ENCODE results near the gene TAMALIN. TPM values are rescaled to one million over a fixed set of nuclear protein-coding genes. Genes with fewer than 3 reads are reported as not detected.

Gene TAMALIN
- total RNA-seq, 4 donors from 2014 or later, result 9.8 to 20.8 (median 14.5) TPM

- TF ChIP-seq, protein P1, sequence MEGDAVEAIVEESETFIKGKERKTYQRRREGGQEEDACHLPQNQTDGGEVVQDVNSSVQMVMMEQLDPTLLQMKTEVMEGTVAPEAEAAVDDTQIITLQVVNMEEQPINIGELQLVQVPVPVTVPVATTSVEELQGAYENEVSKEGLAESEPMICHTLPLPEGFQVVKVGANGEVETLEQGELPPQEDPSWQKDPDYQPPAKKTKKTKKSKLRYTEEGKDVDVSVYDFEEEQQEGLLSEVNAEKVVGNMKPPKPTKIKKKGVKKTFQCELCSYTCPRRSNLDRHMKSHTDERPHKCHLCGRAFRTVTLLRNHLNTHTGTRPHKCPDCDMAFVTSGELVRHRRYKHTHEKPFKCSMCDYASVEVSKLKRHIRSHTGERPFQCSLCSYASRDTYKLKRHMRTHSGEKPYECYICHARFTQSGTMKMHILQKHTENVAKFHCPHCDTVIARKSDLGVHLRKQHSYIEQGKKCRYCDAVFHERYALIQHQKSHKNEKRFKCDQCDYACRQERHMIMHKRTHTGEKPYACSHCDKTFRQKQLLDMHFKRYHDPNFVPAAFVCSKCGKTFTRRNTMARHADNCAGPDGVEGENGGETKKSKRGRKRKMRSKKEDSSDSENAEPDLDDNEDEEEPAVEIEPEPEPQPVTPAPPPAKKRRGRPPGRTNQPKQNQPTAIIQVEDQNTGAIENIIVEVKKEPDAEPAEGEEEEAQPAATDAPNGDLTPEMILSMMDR (IDR thresholded peaks at IDR 0.05), result no peak
- no peak for TF ChIP-seq POLR2A (IDR thresholded peaks at IDR 0.05)
- 57 to 81% methylated on average over 1 to 4 of the region's 6 CpGs for WGBS, 2 donors
- intact Hi-C loops (cut with DNase I), result no loop called here
- DNase-seq, result no peak
- Histone ChIP-seq H3K27ac (peak overlapping the region in 2 of 3 donors; percentile 56), H3K4me3 (replicated peaks in 1 of 3) (no peak overlapping the region), H3K36me3 (peaks cover 20 to 22% of the 10 kb centered on the region in 2 donors), H3K9me3 (no peaks in the 10 kb centered on the region), H3K4me1 (peaks cover 0 to 4% of the 10 kb centered on the region in 2 donors), H3K27me3 (no peaks in the 10 kb centered on the region)
These were observed 55.7 kb downstream of the TAMALIN start for GRCh38 chr12:52062167-52063081.

DNA sequence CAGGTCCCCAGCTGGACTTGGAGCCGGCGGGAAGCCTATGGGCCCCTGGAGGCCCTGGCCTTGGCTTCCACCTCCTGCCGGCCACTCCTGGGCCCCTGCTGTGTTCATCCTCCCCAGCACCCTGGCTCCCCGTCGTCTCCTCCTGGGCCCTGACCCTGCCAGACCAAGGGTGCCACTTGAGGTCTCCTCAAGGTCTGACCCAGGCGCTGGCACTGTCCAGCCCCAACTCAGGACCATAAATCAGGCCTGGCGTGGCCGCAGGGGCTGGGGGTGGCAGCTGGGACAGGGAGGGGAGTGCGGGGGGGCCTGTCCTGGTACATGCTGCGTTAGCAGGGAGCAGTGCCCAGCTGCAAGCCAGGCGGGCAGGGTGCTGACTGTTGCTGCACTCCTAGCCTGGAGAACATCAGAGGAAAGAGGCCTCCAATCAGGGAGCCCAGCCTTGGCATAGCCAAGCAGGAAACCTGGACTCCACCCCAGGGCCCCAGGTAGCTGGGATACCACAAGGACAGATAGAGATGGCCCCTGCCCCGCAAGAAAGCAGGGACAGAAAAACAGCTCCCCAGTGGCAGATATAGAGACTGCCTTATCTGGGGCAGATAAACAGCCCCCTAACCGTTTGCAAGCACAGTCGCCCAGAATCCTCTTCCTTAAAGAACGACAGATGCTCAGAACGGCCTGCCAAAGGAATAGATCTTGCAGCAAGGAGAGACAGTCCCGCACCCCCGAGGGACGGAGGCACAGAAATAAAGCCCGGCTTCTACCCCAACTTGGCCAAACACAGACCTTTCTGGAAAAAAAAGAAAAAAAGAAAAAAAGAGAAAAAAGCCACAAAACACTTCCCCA lies 56.6 kb downstream of the TAMALIN start:
- Histone ChIP-seq H3K36me3 (peaks cover 12 to 13% of the 10 kb centered on the region in 2 donors), H3K27ac (peak overlapping the region; percentile 24 to 56 (median 56)), H3K9me3 (no peaks in the 10 kb centered on the region), H3K4me3 (replicated peaks in 1 of 3) (no peak overlapping the region), H3K4me1 (peaks cover 0 to 4% of the 10 kb centered on the region in 2 donors), H3K27me3 (no peaks in the 10 kb centered on the region)
- intact Hi-C loops (cut with DNase I), result no loop called here
- TF ChIP-seq POLR2A (IDR thresholded peaks at IDR 0.05), result no peak
- TF ChIP-seq, protein P1 (IDR thresholded peaks at IDR 0.05), result no peak
- 74 to 77% methylated on average over 14 to 18 of the region's 20 CpGs for WGBS, 2 donors
- DNase-seq, result no peak

GRCh38 chr12:52063981-52064649 lies 57.4 kb downstream of the TAMALIN start:
- no peak for DNase-seq
- intact Hi-C loops (cut with DNase I), result no loop called here
- peak overlapping the region; percentile 24 to 56 (median 28) for H3K27ac ChIP-seq

More at GRCh38 chr12:52063981-52064649, 57.4 kb downstream of the TAMALIN start:
- H3K4me3 ChIP-seq (replicated peaks in 1 of 3), result no peak overlapping the region
- H3K27me3 ChIP-seq, result no peaks in the 10 kb centered on the region
- H3K36me3 ChIP-seq, result peaks cover 5% of the 10 kb centered on the region in 2 donors
- WGBS, 2 donors, result 73 to 76% methylated on average over 11 to 12 of the region's 12 CpGs
- H3K9me3 ChIP-seq, result no peaks in the 10 kb centered on the region
- H3K4me1 ChIP-seq, result peaks cover 0 to 5% of the 10 kb centered on the region in 2 donors
- no peak for TF ChIP-seq POLR2A (IDR thresholded peaks at IDR 0.05)
- TF ChIP-seq, protein P1 (IDR thresholded peaks at IDR 0.05), result no peak

Small RNA genes lying within 50 kb of the gene (small RNA-seq; reads per million reads assigned to genes)
- not detected for gene RNU6-574P

Other genes with a start within 250 kb of the TAMALIN start
- 1 to 10 TPM in 2 of 4 donors, under 1 TPM in 2; 0.45 to 1.6 (median 1.1) TPM for gene FIGNL2, start 158.2 kb upstream of the TAMALIN start, total RNA-seq
- gene ANKRD33, start 118.8 kb upstream of the TAMALIN start, total RNA-seq, result not detected
- gene ACVRL1, start 99.4 kb upstream of the TAMALIN start, total RNA-seq, result 100 to 1,000 TPM in 2 of 4 donors, 10 to 100 TPM in 2; 61.9 to 133 (median 84.2) TPM
- 10 to 100 TPM; 13.7 to 19.9 (median 19.2) TPM for gene ACVR1B, start 55.2 kb upstream of the TAMALIN start, total RNA-seq
- 100 to 1,000 TPM in 1 of 4 donors, 10 to 100 TPM in 3; 46.3 to 156 (median 83.5) TPM for gene NR4A1, start 44.5 kb downstream of the TAMALIN start, total RNA-seq
- 10 to 100 TPM; 40.7 to 61.1 (median 48.0) TPM for gene ATG101, start 63.0 kb downstream of the TAMALIN start, total RNA-seq
- under 1 TPM in 1 of 4 donors, not detected in 3; 0.67 TPM for gene SMIM41, start 72.8 kb downstream of the TAMALIN start, total RNA-seq
- 1 to 10 TPM in 1 of 4 donors, under 1 TPM in 1, not detected in 2; 0.34 to 1.6 TPM for gene KRT80, start 185.1 kb downstream of the TAMALIN start, total RNA-seq
- 100 to 1,000 TPM; 333 to 826 (median 460) TPM for gene KRT7, start 226.3 kb downstream of the TAMALIN start, total RNA-seq

Data from thyroid gland (tissue), 4 donors.